ENCODE data around the gene ARHGAP10. TPM values are rescaled to one million over a fixed set of nuclear protein-coding genes. Genes with fewer than 3 reads are reported as not detected.

ARHGAP10 gene
- total RNA-seq, 1 donor from 2014 or later = 64.0 TPM

DNA sequence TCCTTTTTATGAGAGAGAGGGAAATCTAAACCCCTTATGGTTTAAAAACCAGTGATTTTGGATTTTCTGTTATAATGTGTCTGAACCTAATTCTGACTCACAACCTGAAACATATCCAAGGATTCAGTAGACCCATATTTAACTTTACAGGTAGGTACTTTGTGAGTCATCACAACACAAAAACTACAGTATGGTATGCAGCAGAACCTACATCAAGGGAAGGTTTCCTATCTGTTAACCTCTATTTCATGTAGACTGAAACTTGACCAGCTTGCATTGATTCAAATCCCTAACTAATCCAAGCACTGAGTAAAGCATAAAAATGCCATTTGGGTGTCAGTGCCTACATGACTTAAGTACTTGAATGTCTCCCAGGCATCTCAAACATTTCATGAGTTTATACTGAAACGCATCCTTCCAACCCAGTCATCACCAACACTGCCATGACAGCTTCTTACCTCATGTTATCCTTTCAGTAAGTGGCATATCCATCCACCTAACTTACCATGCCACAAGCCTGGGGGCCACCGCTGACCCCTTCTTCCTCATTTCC is 4.3 kb upstream of the ARHGAP10 start:
- no peak for DNase-seq
- no peak for ATAC-seq (ENCODE audit: poor library complexity)
- intact Hi-C loops (cut with DNase I) = no loop called here

DNA sequence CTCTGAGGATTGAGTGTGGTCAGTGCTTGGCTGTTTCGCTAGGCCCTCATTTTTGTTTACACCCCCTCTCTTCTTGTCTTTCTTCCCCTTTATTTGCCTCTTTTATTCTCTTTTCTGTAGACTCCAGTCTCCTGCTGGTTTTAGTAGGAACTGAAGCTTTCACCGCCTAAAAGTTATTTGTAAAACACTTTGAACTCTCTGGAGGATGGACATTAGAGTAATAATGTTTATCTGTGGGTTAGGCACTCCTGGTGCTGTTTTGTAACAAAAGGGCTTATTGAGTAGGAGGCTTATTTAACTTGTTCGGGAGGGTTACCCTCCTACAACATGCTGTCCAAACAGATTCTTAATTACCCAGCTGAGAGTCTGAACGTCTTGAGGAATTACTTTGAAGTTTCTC is 1.6 kb upstream of the ARHGAP10 start:
- DNase-seq = no peak
- no peak for ATAC-seq (ENCODE audit: poor library complexity)
- intact Hi-C loops (cut with DNase I) = loop anchor here (5.0 kb wide), 1 partner anchor 132 kb away; no protein-coding TSS in a partner anchor

DNA sequence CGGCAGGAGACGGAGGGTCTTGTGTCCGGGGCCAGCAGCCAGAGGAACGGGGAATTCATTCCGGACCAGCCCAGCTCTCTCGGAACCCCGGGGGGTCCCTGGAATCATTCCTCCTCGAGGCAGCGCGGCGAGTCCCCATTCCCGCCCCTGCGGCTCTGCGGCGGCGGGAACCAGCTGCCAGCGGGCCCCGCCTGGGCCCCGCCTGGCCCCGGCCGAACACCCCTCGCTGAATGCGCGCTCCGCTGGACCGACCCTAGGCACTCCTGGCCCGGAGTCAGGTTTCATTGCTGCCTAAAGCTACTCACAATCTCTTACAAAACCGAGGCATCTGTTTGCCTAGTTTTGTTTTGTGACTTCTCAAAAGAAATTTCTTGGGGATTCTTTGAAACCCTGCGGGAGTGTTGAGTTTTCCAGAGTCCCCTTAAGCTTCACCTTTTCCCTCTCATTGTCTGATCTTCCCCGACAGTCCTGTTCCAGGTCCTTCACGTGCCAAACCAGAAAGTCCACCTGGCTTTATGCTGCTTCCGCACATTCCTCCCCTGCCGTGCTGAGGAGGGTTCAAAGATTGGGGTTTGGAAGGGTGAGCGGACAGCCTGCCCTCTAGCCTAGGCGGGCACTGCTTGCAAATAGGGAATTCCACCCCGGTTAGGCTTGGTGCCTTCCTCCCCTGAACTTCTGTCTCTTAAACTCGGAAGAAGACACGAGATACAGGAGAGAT is 789 bp downstream of the ARHGAP10 start:
- ATAC-seq (ENCODE audit: poor library complexity) = peak; percentile 69
- DNase-seq = peak; percentile 67
- intact Hi-C loops (cut with DNase I) = loop anchor here (5.0 kb wide), 1 partner anchor 130 kb away; no protein-coding TSS in a partner anchor

DNA sequence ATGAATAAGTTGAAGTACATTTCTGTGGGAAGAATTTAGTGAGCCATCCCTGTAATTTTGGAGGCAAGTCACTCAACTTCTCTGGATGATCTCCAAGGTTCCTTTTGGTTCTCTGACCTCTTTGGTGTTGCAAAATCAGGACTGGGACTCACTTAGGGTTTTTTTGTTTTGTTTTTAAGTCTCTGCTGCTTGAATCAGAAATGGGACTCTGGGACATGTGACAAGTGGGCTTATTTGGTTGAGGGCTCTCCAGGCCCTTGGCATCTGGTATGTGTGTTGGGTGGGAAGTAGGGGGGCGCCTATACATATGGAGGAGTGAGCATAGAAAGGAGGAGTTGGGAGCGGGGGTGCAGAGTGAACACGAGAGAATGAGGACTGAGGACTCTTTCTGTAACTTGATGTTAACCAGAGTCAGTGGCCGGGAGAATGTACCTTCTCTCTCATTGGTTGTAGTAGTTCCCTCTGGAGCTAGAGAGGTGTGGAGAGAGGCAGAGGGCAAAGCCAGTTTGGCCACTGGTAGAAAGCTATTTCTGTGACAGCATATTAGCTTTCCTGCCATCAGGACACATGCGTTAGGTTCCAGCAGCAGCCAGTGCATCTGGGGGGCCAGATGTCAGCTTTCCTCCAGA is 1.9 kb downstream of the ARHGAP10 start:
- ATAC-seq (ENCODE audit: poor library complexity) (peak; percentile 60), DNase-seq (no peak)
- intact Hi-C loops (cut with DNase I) = loop anchor here (5.0 kb wide), 1 partner anchor 128 kb away; no protein-coding TSS in a partner anchor

DNA sequence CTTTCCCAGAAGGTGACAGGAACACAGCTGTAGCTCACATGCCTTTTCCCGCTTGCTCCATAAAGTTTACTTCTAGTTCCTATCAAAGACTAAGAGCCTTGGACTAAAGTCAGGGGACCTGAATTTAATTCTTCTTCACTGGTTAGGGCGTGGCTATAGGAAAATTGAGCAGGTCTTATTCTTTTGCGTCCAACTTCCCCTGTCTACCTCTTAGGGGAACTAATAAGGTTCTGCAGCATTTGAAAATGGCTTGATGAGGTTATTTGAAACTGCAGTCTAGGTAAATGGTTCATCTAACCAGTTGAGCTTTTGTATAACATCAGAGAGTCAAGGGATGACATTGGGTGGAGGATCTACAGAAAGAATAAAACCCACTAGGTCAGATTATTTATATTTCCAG is 2.6 kb downstream of the ARHGAP10 start:
- ATAC-seq (ENCODE audit: poor library complexity) (no peak), DNase-seq (no peak)
- intact Hi-C loops (cut with DNase I) = loop anchor here (5.0 kb wide), 1 partner anchor 128 kb away; no protein-coding TSS in a partner anchor

DNA sequence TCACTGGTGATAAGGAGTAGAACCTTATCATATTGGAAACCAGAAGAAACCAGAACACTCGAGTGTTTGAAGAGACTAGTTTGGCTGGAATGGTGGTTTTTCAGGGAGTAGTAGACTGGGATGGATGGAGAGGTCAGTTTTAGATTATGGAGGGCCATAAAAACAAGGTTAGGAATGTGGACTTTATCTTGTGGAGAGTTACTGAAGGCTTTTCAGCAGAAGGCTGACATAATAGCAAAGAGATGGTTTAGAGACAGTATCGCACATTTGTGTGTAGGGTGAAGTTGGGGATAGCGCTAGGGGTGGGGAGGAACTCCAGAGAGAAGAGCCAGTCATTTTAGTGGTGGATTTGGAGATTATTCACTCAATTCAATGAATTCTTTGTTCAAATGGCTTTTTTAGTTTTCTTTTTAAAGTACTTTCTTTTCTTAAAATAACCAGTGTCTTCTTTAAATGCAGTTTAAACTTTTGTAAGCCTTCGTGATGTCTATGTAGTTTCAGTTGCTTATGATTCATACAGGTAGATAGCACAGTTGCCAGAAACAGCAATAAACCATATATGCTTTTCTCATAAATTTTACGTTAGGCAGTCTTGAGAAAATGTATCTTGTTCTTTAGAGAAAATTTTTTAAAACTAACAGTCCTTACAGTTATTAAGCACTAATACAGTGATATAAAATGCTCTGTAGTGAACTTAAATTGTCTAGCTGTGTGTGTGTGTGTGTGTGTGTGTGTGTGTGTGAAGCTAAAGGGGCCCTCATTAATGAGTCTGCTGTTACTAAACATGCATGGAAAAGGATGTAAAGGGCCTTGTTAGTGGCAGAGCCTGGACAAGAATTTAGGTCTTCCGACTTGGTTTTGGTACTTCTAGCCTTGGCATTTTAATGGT is 3.8 kb downstream of the ARHGAP10 start:
- ATAC-seq (ENCODE audit: poor library complexity) = no peak
- intact Hi-C loops (cut with DNase I) = no loop called here
- no peak for DNase-seq

DNA sequence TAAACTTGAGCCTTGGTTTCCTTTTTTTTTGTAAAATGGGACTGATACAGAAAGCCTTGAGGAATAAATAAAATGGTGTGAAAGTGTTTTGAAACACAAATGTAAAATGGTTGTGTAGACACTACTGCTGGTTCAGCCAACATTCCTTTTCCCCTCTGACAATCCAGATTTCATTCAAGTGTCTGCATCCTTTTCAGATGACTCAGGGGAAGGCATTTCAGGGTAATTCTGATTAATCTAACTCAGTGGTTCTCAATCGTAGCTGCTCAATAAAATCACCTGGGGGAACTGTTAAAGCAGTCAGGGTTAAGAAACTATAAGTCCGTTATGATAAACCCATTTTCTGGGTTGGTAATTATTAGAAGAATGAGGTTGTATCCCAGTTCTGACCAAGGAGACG is 4.6 kb downstream of the ARHGAP10 start:
- no peak for DNase-seq
- intact Hi-C loops (cut with DNase I) = no loop called here
- no peak for ATAC-seq (ENCODE audit: poor library complexity)

DNA sequence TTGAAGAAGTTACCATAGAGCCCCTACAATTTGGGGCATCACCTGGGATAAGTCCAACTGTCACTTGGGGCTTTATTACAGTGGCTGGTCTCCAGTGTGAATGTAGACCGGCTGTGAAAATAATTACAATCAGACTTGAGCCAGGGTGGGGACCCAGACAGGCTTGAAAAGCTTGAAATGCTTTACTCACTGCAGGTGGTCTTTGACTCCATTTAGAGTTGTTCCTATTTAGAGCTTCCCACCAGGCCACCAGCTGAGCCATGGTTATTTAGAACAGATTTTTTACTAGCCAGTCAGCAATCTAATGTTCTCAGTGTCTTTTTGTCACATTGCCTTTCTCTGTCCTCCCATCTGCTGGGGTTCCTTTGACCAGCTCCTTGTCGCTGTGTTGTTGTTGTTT is 5.7 kb downstream of the ARHGAP10 start:
- no peak for DNase-seq
- intact Hi-C loops (cut with DNase I) = no loop called here
- no peak for ATAC-seq (ENCODE audit: poor library complexity)

DNA sequence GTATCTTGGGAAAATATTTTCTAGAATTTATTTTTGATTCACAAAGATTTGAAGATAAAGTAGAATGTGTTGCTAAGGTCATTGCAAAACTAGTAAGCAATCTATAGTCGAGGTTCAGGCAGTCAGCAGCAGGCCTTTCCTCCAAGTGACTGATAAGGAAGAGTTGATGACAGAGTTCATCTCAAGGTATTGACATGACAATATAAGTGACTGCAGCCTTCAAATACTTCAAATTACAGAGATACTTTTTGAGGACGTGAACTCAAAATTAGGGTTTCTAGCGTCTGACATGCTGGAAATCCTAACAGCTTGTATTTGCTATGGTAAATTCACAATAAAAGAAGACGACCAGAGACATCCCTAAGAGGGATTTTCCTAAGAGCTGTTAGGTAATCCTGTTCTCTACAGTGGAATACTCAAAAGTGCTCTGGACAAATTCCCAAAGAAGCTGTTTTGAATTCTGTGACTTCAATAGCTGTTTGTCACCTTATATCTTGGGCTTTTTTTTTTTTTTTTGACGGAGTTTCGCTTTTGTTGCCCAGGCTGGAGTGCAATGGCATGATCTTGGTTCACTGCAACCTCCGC is 7.4 kb downstream of the ARHGAP10 start:
- intact Hi-C loops (cut with DNase I) = no loop called here

DNA sequence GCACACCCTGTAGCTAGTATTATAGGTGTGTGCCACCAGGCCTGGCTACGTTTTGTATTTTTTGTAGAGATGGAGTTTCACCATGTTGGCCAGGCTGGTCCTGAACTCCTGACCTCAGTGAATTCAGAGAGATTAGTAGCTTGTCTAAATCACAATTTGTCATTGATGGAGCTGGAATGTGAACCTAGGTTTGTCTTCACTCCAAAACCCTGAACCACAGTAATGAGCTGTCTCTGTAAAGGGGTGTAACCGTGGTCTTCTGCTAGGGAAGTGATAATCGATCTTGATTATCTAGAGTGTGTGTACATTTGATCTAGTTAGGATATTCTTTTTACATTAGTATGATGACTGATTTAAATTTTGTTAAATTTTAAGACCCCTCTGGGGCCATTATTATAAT is 8.3 kb downstream of the ARHGAP10 start:
- intact Hi-C loops (cut with DNase I) = no loop called here
- DNase-seq (no peak), ATAC-seq (ENCODE audit: poor library complexity) (no peak)

More for the DNA sequence above, 7.4 kb downstream of the ARHGAP10 start:
- DNase-seq (no peak), ATAC-seq (ENCODE audit: poor library complexity) (peak; percentile 51)

DNA sequence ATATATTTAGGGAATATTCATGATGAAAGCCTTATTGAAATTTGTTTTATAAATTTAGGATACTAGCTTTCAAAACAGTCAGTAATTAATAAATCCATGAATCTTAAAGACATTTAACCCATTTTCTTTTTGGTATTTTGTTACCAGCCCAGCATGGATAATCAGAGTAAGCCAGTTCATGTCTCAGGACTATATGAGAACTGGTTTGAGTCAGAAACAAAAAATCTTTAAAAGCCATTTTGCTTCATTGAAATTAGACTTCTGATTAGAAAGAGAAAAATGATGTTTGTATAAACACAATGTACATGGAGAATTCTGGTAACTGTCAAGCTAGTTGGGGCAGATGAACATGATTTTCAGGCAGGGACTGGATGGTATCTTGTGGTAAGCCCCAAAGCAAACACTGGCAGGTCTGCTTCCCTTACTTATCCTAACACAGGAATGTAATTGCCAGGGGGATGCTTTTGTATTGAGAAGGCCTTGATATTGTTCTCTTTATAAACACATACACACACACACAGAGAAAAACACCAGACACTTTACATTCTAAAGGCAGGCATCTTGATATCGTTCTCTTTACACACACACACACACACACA is 9.4 kb downstream of the ARHGAP10 start:
- no peak for ATAC-seq (ENCODE audit: poor library complexity)
- no peak for DNase-seq
- intact Hi-C loops (cut with DNase I) = no loop called here

DNA sequence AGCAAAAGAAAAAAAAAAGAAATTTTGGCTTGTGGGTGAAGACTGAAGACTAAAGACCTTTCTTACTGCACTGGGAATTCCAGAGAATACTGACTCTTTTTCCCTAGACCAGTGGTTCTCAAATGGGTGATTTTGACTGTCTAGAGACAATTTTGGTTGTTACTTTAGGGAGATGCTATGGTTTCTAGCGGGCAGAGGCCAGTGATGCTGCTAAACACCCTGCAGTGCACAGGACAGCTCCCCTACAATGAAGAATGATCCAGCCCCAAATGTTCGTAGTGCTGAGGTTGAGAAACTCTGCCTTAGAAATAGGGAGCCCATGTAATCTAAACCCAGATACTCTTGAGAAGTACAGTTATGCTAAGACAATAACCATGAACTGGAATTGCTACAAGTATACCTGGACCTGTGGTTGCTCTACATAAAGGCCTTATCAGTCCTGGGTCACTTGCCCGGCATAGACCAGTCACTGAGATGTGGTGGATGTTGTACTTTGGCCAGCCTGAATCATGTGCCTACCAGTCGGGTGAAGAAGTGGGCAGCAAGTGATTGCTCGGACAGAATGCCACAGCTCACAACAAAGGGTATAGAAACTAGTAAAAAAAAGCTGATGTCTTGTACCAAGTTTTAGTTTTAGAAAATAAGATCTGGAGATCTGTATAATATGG is 16.0 kb downstream of the ARHGAP10 start:
- peak; percentile 50 for ATAC-seq (ENCODE audit: poor library complexity)
- intact Hi-C loops (cut with DNase I) = no loop called here

DNA sequence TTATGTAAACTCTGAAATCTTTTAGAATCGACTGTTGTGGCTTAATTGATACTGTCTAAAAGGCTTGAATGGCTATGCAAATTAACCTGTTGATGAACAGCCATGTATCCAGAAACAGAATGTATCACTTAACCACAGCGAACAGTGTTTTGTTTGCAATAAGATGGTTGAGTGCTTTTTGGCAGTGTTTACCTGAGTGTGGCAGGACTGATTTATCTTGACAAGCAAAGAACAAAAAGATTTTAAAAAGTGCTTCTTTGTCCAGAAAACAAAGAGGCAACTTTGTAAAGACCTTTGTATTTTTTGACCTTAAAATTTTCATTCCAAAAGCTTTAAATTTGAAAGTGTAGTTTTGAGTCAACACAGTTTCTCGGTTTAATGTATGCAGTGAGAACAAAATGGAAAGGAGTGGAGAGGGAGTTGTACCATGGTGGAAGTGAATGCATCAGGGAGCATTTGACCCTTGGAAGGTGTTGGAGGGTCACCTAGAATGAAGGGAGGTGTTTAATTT is 18.0 kb downstream of the ARHGAP10 start:
- intact Hi-C loops (cut with DNase I) = no loop called here
- DNase-seq (no peak), ATAC-seq (ENCODE audit: poor library complexity) (no peak)

More for the DNA sequence above, 16.0 kb downstream of the ARHGAP10 start:
- DNase-seq = no peak

DNA sequence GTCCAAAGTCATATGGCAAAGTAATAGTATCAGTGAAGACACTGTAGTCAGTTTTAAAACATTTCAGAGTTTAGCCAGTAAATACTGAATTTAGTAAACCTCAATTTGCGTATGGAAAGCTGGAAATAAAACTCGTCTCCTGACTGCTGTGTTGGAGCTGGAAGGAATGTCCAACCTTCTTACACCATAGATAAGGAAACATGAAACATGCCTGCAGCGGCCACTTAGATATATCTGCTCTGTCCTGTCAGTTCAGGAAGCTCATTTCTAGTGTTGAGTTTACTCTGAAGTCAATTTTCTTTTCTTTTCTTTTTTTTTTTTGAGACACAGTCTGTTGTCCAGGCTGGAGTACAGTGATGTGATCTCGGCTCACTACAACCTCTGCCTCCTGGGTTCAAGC is 21.2 kb downstream of the ARHGAP10 start:
- ATAC-seq (ENCODE audit: poor library complexity) (peak; percentile 50), DNase-seq (no peak)
- intact Hi-C loops (cut with DNase I) = no loop called here

DNA sequence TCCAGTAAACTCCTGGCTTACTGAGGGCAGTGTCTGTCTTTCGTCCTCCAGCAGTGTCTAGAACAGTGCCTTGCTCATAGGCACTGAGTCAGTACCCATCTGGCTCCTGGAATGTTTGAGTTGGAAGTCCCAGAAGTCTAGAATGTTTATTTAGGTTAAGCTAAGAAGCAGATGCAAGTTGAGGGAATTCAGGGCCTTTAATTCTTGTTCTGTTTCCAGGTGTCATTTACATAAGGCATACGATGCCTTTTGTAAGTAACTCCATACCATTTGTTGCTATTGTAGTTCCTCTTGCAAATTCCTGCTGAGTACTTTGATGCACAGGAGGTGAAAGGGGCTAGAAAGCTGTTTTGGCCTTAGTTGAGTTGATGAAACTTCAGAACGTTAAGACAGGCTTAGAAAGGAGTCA is 22.2 kb downstream of the ARHGAP10 start:
- no peak for DNase-seq
- no peak for ATAC-seq (ENCODE audit: poor library complexity)
- intact Hi-C loops (cut with DNase I) = no loop called here

DNA sequence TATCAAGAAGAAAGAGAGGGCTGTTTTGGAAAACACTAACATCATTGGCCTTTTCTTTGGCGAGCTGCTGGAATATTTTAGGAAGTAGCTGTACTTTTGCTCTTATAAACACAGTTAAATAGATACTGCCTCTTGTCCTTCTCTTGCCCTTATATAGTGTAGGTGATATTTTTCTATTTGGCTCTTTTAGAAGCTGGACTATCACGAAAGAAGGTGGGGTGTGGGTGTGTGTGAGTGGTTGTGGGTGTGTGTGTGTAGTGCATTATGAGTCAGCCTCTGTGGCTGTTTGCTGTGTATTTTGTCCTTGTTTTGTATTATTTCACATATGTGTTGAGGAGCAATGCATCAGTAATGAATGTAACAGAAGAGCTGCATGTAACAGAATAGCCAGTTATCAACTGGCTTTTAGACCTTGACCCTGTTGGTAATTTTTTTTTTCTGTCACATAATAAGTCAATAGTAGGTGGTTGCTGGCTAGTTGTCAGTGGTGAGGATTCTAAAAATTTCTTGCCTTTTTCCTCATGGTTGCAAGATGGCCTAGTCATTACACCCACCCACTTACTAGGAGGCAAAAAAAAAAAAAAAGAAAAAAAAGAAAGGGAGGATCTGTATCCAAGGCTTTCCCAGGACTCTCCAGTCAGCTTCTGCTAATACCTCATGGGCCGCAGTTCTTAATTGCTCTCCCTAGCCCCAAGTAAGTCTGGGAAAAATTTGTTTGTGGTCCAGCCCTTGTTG is 23.8 kb downstream of the ARHGAP10 start:
- intact Hi-C loops (cut with DNase I) = no loop called here
- ATAC-seq (ENCODE audit: poor library complexity) (peak; percentile 20), DNase-seq (no peak)

DNA sequence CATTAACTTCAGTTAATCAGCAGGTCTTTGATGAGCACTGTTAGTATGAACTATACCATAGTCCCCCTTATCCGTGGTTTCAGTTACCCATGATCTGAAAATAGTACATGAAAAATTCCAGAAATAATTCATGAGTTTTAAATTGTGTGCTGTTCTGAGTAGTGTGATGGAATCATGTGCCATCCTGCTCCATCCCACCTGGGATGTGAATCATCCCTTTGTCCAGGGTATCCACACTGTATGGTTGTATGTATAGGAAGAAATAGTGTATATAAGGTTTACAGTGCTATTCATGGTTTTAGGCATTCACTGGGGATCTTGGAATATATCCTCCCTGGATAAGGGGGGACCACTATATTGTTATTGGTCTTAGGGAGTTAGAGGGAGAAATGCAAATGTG is 24.5 kb downstream of the ARHGAP10 start:
- no peak for ATAC-seq (ENCODE audit: poor library complexity)
- no peak for DNase-seq
- intact Hi-C loops (cut with DNase I) = no loop called here

Measured in Right ventricle myocardium superior (tissue), 1 donor.